GM10847 (cell line): ENCODE measurements around the gene GPSM3.

Experiments
- POLR2A ChIP-seq: IDR thresholded peaks from 2 replicates; pipeline ENCODE4 v1.6.1; 2011; ENCODE audit not compliant: insufficient read length; ENCODE audit errors: extremely low read depth

The GPSM3 gene

DNA sequence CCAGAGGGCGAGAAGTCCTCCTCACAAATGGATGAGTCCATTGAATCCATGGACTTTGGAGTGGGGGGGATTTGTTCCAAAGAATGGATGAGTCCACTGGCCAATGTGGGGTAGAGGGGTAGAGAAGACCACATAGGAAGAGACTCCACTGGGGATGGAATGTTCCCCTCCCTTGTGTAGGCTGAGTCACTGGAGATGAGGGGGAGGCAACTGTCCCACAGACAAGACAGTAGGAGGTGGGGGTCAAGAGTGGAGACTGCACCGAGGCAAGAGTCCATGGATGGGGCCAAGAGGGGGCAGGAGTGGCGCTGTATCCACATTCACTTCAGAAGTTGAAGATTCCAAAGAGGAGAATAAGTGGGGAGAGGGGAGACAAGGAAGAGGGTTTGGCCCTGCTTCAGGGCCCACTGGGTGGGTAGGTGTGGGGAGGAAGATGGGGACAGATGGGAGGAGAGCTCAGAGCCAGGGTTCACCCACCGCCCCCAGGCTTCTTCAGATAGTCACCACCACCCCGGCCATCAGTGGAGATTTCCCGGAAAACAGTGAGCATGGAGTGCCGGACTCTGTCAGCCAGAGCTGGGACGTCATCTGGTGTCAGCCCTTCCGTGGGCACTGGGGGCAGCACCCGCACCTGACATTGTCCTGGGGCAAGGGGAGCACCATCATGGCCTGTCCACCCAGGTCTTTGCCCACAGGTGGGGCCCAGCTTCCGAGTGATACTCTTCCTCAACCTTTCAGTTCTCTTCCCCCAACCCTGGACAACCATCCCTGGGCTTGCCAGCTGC, 23.4 kb downstream of the GPSM3 start:
- TF ChIP-seq POLR2A = no peak

DNA sequence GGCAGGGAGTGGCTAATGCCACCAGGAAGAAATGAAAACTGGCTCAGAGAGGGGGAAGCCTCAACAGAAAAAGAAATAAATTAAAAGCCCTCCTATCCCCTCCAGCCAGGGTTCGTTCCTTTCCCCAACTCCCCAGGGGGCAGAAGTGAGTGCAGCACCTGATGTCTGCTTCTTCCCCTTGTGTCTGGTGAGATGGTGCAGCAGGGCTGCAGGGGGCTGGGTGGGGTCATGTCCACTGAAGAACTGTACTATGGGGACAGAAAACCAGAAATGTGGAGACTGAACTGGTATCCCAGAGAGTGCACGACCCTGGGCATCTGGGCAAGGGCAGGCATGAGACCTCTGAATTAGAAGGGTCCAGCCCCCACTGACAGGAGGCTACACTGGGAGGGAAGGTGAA, 24.1 kb downstream of the GPSM3 start:
- no peak for TF ChIP-seq POLR2A

- no peak for TF ChIP-seq POLR2A
Measured at GRCh38 chr6:32167761-32168262, 24.6 kb downstream of the GPSM3 start.

DNA sequence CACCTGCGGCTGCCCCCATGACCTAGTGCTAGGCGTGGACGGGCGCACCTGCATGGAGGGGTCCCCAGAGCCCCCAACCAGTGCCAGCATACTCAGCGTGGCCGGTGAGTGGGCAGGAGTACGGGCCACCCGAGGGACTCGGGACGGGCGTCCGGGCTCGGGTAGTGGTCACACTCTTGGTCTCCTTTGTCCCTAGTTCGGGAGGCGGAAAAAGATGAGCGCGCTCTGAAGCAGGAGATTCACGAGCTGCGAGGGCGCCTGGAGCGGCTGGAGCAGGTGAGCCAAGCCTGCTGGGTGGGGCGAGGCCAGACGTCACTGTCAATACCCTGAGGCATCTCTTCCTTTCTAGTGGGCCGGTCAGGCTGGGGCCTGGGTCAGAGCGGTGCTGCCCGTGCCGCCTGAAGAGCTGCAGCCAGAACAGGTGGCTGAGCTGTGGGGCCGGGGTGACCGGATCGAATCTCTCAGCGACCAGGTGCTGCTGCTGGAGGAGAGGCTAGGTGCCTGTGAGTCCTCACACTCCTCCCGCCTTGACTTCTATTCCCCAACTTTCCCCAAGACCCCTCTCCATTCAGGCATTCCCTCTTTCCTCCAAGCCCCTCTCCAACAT, 25.2 kb downstream of the GPSM3 start:
- no peak for TF ChIP-seq POLR2A

GRCh38 chr6:32166411-32167061, 25.9 kb downstream of the GPSM3 start:
- TF ChIP-seq POLR2A = no peak

- TF ChIP-seq POLR2A = no peak
Measured at GRCh38 chr6:32164295-32164694, 28.1 kb downstream of the GPSM3 start, which contains the start of gene EGFL8. Gene EGFL8, plus strand, starts transcription at chr6:32164595. Its CDS starts 1,571 bp downstream, at chr6:32166166.

DNA sequence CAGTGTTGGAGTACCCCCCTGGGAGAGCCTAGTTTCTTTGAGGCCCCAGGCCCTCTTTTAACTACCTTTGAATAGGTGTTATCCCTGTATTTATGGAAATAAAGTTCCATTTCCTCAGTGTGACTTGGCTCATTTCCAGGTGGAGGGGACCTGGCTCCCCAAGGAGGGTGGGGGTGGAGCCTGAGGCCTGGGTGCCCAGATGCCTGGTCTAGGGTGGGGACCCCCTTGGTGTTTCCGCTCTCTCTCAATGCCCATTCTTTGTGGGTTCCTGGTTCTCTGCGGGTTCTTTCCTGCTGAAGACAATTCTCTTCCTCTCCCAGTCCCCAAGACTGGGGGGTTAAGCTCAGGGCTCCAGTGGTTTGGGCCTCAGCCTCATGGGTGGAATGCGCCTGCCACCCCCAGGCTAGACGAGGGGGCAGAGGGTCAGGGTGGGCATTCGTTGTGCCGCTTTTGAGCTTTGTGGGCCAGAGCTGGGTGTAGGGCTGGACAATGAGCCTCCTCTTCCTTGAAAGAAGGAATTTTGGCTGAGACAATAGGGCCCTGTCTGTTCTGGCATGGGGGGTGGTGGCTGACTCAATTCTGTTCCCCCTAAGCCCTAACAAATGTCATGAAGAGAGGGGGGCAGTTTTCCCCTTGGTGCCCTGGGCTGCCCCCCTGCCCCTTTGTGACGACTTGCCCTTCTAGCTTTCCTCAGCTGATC, 28.7 kb downstream of the GPSM3 start:
- no peak for TF ChIP-seq POLR2A

DNA sequence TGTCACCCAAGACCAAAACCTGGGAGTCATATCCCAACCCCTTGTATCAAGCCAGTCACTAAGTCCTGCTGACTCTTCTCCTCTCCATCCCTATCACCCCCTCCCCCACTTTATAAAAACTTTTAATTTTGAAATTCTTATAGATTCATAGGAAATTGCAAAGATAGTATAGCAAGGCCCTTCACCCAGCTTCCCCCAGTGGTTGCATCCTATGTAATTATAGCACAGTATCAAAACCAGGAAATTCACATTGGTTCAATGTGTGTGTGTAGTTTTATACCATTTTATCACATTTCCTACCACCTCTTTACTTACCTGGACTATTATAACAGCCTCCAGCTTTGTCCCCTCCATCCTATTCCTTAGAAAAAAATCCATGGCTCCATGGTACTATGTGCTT, 34.4 kb downstream of the GPSM3 start:
- TF ChIP-seq POLR2A = no peak

GRCh38 chr6:32156891-32157290, 35.6 kb downstream of the GPSM3 start:
- TF ChIP-seq POLR2A = no peak

DNA sequence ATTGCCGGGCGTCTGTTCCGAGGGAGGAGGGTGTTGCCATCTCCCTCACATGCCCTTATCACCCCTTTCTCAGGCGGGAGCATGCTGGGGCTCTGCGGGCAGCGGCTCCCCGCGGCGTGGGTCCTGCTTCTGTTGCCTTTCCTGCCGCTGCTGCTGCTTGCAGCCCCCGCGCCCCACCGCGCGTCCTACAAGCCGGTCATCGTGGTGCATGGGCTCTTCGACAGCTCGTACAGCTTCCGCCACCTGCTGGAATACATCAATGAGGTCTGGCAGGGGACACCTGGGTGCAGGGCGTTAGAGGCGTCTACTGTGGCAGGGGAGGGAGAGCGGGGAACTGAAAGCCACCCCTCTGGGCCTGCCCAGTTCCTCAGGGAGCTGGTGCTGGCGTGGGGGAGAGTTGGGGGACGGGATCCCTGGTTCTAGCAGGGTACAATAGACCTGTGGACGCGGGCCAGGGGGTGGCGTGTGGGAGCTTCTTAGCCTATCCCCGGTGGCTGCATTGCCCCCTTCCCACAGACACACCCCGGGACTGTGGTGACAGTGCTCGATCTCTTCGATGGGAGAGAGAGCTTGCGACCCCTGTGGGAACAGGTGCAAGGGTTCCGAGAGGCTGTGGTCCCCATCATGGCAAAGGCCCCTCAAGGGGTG, 37.8 kb downstream of the GPSM3 start:
- TF ChIP-seq POLR2A = no peak

GRCh38 chr6:32153564-32154513, 38.6 kb downstream of the GPSM3 start, which contains the start of gene PPT2:
Gene PPT2, plus strand, starts transcription at chr6:32154141. Its CDS starts 454 bp downstream, at chr6:32154595.
- no peak for TF ChIP-seq POLR2A

DNA sequence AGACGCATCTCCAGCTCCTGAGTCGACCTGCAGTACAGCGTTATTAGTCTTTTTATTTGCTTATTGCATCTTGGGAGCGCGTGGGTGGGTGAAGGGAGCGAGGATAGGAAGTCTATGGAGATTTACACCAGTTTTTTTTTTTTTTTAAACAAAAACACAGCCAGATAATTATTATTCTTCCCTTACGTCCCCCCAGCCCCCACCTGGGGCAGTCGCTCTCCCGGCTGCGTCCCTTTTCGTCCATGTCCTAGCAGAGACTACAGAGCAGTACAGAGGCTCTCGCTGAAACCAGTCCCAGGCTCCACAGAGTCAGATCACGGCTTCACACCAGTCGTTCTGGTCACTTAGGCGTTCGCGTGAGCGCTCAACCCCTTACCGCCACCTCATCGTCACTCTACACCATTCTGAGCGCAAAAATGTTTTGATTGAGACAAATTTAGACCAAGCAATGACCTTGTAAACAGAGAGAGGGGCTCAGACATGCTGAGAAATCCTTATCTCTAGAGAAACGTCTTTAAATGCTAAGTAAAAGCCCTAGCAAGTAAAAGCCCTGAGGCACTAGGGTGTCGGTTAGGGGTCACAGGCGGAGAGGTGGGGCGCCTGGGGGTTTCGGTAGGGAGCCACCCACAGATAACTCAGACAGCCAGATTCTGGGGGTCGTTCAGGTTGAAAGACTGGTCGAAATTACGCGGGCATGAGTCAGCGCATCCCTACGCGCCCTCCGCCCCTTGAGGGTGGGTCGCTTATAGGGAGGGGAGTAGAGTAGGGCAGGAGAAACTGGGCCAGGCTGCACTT, 39.5 kb downstream of the GPSM3 start:
- TF ChIP-seq POLR2A = no peak

DNA sequence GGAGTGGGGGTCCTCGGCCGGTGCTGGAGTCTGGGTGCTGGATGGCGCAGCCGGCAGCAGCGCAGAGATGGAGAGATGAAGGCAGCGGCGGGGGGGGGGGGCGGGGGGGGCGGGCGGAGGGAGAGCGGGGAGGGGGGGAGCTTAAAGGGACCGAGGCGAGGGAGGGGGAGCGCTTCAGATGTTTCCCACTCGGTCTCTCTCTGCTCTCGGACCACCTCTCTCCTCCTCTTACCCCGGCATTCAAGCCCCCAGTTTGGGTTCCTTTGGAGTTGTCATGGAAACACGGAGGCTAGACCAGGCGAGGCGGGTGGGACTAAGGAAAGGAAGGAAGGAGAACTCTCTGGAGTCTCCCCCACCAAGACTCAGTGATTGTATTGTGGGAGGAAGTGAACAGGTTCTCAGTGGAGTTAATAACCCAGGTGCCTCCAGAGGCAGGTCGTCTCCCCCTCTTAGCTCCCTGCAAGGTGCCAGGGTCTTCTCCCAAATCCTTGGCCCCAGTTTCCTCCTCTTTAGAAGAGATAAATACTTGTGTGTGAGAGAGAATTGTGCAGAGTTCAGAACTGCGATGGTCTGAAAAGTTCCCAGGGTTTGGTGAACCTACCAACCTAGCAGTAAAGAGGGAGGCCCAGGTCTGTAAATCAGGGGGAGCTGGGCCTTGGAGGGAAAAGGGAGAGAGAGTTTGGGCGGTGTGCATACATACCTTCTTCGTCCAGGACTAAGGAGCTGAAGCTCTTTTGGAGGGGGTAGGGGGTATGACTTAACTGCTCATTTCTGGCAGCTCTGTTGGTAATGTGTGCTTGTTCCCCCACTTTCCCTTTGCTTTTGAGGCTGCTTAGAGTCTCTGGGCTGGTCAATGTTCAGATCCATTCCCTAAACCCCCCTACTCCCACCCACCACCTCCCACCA, 40.3 kb downstream of the GPSM3 start, which contains the start of gene PRRT1:
PRRT1 (minus strand) TSS at position 77 of the 906 bp plus-strand sequence. CDS start 112 bp downstream, outside the sequence.
- TF ChIP-seq POLR2A = no peak
